ENCODE data around the gene AGAP3.

The AGAP3 gene

DNA sequence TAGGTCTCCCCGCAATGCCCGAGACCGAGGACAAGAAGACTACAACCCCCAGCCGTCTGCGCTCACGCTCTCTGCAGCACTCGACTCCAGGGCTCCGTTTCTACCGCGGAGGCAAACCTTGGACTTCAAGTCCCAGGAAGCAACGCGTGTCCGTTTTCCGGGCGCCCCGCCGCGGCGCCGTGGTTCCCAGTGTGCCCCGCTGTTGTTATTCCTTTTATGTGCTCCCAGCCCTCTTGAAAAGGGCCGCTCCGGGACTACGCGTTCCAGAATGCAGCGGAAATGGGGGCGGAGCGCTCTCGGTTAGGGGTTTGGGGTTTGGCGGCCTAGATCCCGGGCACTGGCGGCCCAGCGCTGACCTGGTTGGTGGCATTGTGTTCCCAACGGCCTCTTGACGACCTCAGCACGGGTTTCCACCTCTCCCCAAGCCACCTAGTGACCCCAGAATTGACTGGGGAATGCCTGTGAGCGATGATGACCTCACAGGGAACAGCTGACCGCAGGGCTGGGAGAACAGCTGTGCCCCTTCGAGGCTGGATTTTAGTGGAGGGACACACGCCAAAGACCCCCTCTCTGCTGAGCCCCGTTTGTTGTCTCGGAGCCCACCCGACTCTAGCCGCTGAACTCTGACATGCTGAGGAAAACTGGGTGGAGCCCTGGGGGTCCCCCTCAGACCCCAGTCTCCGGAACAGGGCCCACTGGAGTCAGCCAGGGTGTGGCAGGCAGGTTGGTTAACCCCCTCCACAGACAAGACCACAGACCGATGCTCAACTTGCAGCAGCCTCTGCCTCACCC is 28.1 kb upstream of the AGAP3 start:
- DNase-seq, result peak; percentile 99

DNA sequence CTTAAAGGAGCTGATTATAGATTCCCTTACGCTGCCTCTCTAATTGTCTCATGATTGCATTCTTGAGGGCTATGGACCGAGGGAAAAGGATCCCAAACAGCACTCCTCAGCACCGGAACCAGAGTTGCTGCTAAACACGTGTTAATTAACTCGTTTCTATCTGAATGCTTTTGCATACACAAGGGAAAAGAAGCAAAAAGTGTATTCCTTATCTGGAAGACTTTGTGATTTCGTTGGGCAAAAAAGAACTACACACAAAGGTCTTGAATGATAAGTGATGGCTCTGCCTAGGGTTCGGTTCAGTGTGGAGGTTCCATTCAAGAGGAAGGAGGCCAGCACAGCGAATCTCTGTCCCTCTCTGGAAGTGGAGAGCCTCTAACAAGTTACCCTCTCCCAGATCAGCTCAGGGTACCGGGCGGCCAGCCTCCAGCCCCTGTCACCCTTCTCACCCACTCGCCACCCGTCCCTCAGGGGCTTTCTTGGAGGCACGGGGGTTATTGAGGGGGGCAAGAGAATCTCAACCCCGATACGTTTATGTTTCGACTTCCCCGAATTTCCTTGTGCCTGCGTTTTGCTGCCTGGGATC is 27.4 kb upstream of the AGAP3 start:
- no peak for DNase-seq

DNA sequence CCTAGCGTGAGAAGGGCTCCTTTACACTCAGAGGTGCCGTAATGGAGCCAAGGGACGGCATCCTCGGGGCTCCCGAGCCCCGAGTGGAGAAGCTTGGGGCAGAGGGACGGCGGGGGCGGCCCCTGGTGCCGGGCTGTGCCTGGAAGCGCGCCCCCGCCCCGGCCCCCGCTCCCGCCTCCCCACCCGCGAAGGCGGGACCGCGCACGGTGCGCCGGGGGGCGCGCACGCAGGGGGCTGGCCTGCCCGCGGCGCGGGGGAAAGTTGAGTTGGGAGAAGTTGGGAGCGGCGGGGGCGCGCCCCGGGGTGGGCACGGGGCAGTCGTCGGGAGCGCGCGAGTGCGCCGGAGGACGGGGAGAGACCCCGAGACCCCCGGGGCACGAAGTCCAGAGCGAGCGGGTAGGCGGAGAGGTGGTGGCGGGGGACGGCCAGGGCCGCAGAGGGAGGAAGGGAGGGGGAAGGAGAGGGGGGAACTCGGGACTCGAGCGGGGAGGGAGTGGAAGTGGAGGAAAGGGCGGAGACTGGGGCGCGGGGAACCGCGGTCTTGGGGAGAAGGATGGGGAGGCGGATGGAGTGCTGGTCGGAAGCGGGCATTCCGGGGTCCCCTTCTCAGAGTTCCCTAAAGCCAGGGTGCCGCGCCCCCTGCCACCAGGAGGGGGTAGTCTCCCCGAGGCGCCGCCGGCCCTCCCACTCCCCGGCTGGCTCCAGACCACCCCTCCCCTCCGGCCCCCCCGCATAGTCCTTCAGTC is 26.7 kb upstream of the AGAP3 start, which contains the start of gene SLC4A2:
SLC4A2 (plus strand) TSS at position 223 of the 746 bp plus-strand sequence. CDS start 2,399 bp downstream, outside the sequence.
- no peak for DNase-seq

DNA sequence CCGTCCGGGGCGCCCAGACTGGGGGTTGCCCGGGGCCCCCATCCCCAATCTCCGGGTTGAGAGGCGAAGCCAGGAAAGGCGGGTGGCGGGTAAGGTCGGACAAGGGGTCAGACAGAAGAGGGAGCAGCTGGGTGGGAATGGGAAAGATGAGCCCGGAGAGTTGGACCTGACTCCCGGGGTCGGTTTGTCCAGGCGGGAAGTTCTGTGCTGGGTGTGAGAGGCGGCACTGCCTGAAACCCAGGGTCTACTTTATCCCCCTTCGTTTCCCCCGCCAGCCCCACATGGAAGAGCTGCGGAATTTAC is 26.2 kb upstream of the AGAP3 start:
- no peak for DNase-seq

DNA sequence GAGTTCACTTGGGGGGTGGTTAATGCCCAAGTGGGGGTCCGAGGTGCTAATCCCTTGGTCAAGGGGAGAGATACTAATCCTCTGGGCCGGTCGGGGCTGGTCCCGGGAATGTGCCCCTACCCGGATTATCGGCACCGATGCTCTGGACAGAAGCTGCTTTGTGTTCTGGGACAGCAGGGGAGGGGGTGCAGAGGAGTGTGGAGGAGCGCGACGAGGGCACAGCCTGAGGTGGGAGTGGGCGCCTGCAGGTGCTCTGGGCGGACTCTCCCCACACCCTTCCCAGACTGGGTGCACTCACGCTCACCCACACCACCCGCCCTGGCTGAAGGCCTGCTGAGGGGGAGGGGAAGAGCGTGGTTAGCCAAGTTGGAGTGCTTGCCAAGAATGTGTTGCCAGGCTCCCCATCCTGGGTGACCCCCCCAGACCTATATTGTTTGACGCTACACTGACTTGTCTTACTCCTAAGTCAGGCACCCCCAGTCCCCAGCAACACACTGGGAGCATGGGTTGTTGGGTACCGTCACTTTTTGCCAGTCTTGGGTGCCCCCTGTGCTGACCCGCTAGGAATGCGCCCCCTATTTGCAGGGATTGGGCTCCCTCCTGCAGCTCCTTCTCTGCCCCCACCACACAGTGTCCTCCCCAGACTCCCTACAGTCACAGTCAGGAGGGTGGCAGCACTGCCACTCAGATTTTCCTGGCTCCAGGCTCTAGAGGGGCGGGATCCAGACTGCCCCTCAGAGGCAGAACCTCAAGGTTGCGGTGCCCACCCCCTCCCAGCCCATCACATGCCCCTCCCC is 25.7 kb upstream of the AGAP3 start:
- DNase-seq, result no peak

DNA sequence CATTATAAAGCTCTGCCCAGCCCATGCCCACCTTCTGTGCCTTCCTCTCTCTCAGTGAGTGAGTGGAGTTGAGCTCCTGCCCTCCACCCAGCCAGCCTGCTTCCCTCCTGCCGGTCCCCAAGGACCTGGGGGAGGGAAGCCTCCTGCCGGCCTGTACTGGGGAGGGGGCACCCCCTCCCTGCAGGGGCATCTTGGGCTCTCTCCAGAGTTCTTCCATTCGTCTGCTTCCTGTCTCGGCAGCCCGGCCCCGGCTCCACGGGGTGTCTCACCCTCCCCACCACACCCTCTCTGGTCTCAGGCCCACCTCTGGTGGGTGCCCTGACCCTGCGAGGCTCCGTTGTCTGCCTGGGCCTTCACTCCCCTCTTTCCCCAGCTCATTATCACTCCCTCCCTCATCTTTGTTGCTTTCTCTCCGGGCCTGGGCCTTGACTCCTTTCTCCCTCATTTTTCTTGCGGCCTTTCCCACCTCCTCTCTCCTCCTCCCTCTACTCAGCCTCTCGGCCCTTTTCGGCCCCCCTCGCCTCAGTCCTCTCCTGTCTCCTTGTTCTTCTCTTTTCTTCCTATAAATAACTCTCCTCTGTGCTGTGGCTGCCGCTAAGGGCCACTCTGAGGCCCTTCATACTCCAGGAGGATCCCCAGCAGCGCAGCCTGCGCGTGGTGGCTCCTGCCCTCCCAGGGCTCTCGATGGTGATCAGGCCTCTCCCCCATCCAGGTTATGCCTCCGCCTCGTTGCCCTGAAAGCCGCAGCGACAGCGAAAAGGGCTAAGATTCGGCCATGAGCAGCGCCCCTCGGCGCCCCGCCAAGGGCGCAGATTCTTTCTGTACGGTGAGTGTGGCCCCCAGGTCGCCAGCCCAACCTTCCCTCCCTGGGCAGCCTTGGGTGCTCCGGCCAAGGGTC is 24.8 kb upstream of the AGAP3 start:
- no peak for DNase-seq

DNA sequence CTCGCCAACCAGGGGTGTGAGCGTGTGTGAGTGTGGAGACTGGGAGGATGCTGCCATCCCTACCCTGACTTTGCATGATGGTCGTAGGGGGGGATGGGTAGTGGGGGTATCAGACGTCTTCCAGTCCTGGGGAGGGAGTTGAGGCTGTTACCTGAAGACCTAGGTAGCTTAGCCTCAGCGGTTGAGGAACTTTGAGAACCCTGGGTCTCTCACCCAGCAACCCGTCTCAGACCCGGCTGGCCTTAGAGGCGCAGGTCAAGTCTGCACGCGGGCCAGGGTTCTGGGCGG is 24.2 kb upstream of the AGAP3 start:
- no peak for DNase-seq

DNA sequence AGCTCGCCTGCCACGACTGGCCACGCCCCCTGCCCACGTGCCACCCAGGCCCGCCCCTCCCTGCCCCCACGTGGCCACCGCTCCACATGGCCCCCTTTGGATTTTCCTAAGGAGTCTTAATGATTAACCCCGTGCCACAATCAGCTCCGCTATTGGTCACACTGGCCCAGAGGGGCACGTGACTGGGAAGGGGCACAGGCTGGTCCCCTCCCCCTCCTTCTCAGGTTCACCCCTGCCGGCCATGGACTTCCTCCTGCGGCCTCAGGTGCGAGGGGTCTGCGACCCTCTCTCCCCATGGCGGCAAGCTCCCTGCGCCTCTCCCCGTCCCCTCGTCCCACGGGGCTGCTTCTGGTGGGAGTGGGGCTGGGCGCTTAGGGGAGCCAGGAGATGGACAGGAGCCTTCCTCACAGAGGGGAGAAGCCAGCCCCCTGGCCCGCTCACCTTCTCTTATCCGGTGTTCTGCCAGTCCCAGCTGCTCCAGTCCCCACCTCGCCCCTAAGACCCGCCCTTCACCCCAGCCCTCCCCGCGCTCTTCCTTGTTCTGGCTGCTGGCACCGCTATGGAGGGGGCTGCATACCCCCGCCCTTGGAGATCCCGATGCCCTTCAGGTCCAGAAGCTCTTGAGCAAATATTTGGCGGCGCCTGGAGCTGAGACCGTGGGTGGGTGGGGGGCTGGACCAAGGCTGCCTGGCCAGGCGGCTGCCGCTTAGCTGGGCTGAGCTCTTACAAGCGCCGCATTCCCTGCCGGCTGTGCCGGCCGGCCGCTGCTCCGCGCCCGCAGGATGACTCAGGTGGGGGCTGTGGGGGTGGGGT is 23.7 kb upstream of the AGAP3 start:
- DNase-seq, result no peak

DNA sequence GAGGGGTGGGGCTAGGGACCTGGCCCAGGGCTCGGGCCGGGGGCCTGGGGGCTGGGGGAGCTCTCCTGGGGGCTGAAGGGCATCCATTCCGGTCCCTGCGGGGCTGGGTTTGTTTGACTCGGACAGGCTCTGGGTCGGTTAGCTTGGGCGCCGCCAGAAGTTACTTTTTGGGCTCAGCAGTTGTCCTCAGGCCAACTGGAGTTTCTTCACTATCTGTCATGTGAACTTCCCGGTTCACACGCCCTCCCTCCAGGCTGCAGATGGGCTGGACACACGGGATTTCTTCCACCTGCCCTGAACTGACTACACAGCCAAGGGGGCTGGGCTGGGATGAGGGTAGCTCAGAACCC is 23.1 kb upstream of the AGAP3 start:
- no peak for DNase-seq

DNA sequence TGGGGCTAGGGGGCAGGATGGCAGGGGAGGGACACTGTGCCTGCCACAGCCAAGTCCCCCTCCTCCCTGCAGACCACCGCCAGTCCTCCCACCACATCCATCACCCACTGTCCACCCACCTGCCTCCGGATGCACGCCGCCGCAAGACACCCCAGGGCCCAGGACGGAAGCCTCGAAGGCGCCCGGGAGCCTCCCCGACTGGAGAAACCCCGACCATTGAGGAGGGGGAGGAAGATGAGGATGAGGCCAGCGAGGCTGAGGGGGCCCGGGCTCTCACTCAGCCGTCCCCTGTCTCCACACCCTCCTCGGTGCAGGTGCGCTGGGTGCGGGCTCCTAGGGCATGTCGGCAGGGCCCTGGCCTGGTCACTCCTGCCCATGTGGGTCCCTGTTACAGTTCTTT is 21.8 kb upstream of the AGAP3 start:
- DNase-seq, result no peak

DNA sequence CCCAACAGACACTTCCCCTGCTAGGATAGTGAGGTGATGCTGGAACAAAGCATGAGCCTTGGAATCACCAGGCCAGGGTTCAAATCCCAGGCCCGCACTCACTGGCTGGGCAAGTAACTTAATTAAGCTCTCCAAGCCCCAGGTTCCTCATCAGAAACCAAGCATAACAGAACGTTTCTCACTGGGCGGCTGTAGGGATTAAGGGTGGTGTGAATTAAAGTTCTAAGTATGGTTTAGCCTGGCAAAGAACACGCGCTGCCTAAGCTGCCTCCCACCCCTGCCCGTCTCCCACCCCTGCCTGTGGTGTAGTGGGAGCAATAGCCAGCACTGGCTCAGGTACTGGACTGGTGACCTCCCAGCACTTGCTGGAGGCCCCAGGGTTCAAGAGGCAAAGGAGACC is 21.3 kb upstream of the AGAP3 start:
- DNase-seq, result no peak

DNA sequence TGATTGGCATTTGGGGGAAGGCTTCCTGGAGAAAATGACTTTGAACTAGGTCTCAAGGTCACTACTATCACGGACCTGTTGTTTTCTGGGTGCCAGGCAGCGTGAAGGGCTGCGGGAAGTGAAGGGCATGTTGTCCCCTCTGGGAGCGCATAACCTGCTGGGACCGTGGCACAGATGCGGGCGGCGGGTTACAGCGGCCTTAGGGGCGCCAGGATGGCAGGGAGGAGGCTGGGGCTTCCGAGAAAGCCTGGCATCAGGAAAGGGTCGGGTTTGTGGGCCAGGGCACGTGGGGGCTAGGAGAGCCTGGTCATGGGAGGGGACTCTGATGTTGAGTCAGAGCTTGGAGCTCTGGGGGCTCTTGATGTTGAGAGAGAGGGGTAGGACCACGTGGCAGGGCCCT is 20.8 kb upstream of the AGAP3 start:
- no peak for DNase-seq

DNA sequence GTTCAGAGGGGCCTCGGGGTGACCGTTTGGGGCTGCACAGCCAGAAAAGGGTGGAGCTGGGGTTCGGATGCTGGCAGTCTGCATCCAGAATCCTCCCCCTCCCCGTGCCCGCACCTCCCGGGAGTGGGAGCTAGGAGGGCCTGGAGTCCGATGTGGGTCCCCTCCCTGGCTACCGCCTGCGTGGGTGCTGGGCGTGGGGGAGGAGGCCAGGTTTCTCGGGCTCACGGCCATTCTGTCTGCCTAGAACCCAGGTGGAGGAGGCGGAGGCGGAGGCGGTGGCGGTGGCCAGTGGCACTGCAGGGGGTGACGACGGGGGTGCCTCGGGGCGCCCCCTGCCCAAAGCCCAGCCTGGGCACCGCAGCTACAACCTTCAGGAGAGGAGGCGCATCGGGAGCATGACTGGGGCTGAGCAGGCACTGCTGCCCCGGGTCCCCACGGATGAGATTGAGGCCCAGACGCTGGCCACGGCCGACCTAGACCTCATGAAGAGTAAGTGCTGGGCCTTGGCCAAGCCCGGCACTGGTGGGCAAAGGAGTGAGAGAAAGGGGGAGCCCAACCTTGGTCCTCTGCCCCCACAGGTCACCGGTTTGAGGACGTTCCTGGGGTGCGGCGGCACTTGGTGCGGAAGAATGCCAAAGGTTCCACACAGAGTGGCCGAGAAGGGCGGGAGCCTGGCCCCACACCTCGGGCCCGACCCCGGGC is 19.9 kb upstream of the AGAP3 start:
- DNase-seq, result no peak

DNA sequence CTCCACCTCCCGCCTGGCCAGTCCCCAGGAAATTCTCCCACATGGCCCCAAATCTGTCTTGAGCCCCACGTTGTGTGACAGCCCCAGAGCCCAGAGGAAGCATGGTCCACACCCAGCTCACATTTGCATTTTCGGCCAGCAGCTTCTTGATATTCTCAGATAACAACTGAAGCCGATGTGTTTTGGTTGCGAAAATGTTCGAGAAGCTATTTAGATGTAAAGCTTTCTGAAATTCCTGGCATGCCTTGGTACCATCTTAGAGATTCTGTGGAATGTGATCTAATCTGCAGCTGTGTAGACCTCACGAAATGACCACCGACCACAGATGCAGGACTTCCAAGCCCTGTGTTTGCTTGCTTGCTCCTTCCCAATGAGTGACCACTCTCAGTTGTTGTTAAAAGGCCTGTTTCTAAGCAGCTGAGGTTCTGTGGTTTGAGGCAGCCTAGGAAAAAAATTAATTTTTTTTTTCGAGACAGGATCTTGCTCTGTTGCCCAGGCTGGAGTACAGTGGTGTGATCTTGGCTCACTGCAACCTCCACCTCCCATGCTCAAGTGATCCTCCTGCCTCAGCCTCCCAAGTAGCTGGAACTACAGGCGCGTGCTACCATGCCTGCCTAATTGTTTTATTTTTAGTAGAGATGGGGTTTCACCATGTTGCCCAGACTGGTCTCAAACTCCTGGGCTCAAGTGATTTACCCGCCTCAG is 18.1 kb upstream of the AGAP3 start:
- DNase-seq, result no peak

DNA sequence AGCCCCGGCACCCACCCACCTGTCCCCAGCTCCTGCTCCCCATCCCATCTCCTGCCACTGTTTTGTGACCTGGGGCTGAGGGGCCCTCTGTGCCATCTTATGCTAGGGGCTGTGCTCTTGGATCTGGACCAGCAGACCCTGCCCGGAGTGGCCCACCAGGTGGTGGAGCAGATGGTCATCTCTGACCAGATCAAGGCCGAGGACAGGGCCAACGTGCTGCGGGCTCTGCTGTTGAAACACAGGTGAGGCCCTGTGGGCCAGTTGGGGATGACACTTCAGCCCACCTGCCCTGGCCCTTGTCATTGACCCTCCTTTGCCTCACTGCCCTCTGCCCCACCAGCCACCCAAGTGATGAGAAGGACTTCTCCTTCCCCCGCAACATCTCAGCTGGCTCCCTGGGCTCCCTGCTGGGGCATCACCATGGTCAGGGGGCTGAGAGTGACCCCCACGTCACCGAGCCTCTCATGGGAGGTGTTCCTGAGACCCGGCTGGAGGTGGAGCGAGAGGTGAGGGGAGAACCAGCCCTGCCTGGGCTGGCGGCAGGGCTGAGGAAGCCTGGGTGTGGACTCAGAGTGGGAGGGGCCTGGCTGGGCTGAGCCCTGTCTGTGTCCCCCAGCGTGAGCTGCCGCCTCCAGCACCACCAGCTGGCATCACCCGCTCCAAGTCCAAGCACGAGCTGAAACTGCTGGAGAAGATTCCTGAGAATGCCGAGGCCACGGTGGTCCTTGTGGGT is 16.3 kb upstream of the AGAP3 start:
- DNase-seq, result no peak

DNA sequence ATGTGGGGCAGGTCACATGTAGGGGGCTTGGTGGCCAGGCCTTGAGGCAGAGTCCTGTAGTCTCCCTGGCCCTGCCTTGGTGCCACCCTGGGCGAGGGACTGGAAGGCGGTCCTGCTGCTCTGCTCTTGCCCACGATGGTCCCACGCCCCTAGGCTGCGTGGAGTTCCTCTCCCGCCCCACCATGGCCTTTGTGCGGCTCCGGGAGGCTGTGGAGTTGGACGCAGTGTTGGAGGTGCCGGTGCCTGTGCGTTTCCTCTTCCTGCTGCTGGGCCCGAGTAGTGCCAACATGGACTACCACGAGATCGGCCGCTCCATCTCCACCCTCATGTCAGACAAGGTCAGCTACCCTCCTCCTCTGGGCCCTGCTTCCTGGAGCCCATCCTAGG is 15.7 kb upstream of the AGAP3 start:
- DNase-seq, result no peak

DNA sequence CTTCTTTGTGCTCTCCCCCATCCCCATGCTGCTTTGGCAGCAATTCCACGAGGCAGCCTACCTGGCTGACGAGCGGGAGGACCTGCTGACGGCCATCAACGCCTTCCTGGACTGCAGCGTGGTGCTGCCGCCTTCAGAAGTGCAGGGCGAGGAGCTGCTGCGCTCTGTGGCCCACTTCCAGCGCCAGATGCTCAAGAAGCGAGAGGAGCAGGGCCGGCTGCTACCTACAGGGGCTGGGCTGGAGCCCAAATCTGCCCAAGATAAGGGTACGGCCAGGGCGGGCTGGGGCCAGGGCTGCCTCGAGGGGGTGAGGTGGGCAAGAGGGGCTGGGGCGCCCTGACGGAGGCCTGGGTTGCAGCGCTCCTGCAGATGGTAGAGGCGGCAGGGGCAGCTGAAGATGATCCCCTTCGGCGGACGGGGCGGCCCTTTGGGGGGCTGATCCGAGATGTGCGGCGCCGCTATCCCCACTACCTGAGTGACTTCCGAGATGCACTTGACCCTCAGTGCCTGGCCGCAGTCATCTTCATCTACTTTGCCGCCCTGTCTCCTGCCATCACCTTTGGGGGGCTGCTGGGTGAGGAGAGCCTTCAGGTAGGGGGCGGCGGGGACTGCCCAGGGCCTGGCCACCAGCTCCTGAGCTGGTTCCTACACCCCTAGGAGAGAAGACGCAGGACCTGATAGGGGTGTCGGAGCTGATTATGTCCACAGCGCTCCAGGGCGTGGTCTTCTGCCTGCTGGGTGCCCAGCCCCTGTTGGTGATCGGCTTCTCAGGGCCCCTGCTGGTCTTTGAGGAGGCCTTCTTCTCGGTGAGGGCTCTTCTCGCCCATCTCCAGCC is 15.0 kb upstream of the AGAP3 start:
- no peak for DNase-seq

DNA sequence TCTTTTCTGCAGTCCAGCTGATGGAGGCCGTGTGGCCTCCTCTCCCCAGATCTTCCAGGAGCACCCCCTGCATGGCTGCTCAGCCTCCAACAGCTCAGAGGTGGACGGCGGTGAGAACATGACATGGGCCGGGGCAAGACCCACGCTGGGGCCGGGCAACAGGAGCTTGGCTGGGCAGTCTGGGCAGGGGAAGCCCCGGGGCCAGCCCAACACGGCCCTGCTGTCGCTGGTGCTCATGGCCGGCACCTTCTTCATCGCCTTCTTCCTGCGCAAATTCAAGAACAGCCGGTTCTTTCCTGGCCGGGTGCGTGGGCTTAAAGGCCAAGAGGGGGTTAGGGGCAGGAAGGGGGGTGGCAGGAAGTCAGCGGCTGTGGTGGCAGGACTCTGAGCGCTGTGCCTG is 12.3 kb upstream of the AGAP3 start:
- DNase-seq, result no peak
